GM21825 (cell line): ENCODE results near the gene CAP2.
"Not testable (repeated sequence)": the region's sequence is repeated elsewhere in the genome, so short reads cannot be mapped to it uniquely, and the experiment has no call there.

Source experiments
- ATAC-seq: cut with Tn5 transposase; IDR thresholded peaks from one replicate; pipeline ENCODE4 v1.9.1; 2021; ENCODE audit warnings: mild to moderate bottlenecking, moderate library complexity; ENCODE audit not compliant: unreplicated experiment

Gene CAP2

DNA sequence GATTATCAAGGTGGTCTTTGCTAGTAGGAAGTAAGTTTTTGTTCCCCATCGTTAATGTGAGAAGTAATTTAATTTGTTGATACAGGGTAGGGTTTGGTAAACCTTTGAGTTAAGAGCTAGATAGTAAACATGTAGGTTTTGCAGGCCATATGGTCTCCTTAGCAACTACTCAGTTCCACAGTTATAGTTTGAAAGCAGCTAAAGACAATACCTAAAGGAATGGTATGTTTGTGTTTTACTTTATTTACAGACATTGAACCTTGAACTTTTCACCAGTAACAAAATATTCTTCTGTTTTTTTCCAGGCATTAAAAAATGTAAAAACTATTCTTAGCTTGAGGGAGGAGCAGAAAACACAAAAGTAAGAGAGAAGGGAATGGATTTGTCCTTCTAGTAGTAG lies 1.7 kb downstream of the CAP2 start:
- ATAC-seq: no peak

- ATAC-seq: no peak
Measured at GRCh38 chr6:17396256-17396655, 2.9 kb downstream of the CAP2 start.

DNA sequence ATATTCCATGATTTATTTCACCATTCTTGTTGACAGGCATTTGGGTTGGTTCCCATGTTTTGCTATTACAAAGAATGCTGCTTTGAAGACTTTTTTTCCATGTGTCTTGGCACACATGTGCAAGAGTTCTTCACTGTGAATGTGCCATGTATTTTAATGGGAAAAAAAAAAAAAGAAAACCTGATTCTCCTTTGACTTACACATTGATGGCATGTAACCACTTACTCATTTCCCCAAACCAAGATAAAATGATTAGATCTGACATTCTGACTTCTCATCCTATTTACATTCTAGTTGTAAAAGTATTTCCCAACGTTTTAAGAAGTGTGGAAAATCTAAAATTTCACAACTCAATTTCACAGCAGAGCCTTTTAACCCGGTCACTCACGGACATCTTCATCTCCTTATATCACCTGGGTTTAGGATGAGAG lies 4.4 kb downstream of the CAP2 start:
- ATAC-seq: no peak

DNA sequence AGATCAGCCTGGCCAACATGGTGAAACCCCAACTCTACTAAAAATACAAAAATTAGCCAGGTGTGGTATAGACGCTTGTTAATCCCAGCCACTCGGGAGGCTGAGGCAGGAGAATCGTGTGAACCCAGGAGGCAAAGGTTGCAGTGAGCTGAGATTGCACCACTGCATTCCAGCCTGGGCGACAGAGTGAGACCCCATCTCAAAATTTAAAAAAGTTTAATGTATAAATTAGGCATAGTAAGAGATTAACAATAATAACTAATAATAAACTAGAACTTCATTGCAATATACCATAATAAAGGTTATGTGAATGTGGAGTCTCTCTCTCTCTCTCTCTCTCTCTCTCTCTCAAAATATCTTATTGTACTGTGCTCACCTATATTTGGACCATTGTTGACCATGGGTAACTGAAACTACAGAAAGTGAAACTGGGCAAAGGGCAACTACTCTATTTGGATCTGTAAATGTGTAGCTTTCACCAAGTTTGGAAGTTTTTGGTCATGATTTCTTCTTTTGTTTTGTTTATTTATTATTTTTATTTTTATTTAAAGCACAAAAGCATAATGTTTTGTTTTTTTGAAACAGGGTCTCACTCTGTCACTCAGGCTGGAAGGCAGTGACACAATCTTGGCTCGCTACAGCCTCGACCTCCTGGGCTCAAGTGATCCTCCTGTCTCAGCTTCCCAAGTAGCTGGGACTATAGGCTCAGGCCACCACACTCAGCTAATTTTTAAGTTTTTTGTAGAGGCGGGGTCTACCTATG lies 12.0 kb downstream of the CAP2 start:
- ATAC-seq: not testable (repeated sequence)

GRCh38 chr6:17405944-17406245 lies 12.5 kb downstream of the CAP2 start:
- no peak for ATAC-seq

- ATAC-seq: no peak
Measured at GRCh38 chr6:17408081-17408480, 14.7 kb downstream of the CAP2 start.

DNA sequence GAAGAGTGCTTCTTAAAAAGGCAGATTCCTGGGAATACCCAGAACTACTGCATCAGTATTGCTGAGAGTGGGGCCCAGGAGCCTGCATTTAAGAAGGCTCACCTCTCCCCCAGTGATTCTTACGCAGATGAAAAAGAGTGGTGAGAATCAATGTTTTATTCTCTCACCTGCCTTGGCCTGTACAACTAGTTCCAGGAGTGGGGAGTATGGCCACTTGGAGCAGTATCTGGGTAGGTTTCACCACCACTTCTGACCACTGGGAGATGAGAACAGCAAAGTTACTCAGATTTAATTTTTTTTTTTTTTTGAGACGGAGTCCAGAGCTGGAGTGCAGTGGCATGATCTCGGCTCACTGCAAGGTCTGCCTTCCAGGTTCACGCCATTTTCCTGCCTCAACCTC lies 16.9 kb downstream of the CAP2 start:
- ATAC-seq: no peak

DNA sequence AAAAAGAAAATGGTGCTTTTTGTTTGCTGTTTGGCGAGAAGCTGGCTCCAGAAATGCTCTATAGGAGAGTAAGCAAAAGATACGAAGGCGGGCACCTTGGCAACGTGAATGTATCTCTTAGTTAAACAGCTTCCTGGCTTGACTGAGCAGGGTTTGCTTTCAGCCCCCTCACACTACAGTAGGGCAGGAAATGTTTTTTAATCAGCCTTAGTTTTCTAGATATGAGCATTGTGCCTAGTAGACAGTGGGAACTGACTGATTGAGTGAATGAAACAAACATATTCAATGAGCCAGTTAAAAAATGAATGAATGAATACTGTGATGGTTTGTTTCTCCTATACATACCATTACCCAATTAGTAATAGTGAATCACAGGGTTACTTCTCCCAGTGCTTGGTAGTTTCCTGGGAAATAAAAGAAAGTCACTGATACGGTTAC lies 19.9 kb downstream of the CAP2 start:
- no peak for ATAC-seq

DNA sequence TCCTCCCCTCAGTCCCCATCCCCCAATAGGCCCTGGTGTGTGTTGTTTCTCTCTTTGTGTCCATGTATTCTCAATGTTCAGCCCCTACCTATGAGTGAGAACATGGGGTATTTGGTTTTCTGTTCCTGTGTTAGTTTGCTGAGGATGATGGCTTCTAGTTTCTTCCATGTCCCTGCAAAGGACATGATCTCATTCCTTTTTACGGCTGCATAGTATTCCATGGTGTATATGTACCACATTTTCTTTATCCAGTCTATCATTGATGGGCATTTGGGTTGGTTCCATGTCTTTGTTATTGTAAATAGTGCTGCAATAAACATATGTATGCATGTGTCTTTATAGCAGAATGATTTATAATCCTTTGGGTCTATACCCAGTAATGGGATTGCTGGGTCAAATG lies 21.0 kb downstream of the CAP2 start:
- ATAC-seq: not testable (repeated sequence)

DNA sequence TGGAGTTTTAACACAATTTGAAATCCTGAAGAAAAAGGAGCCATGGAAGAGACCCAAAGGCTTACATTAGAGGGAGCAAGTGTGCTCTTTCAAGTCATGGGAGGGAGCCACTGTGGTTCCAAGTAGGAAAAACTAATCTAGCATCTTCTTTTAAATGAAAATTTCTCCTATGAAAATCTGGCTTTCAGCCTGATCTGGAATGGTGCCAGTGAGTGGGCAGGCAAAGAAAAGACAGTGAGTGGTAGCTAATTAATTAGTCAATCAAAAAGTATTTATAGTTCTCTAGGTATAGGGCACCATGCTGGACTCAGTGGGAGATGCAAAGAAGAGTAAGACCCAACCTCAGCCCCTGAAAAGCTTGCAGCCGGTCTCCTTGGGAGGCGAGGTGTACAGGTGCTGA lies 21.9 kb downstream of the CAP2 start:
- no peak for ATAC-seq

- ATAC-seq: no peak
Measured at GRCh38 chr6:17416806-17417205, 23.4 kb downstream of the CAP2 start.

GRCh38 chr6:17417817-17418216 lies 24.4 kb downstream of the CAP2 start:
- ATAC-seq: no peak

DNA sequence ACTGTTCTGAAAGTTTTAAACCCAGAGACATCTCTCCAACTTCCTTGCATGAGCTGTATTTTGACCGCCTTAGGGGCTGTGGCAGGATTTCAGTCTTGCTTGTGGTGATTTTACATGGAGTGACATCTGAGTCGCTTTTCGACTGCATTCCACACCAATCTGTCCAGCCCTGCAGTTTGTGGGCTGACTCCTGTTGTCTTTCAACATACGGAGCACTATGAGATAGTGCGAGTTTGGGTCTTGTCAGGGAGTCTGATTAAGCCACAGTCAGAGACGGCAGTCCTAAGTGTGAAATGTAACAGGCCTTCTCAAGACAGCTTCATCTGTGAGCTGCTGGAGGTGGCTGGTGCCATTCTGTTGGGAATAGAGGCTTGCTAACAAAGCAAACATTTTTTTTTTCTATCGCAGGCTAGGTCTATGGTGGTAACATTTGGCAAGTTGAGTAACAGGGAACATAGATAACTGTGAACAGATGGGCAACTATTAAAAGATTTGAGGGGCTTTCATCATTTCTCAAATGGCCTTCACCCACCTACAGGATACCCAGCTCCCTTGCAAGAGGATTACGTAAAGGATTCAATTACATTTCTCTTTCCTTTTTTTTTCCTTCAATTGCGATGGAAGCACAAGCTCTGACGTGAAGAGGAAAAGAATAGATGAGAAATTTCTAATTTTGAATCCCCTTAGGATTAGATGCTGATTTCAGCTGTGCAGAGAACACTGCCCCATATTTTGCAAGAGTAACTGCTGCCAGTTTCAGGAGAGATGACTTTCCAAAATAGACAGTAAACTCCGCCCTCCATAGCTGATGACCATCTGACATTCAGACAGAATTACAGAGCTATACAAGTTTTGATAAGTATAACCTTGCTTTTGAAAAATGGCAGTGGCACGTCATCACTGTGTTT lies 25.1 kb downstream of the CAP2 start:
- no peak for ATAC-seq

DNA sequence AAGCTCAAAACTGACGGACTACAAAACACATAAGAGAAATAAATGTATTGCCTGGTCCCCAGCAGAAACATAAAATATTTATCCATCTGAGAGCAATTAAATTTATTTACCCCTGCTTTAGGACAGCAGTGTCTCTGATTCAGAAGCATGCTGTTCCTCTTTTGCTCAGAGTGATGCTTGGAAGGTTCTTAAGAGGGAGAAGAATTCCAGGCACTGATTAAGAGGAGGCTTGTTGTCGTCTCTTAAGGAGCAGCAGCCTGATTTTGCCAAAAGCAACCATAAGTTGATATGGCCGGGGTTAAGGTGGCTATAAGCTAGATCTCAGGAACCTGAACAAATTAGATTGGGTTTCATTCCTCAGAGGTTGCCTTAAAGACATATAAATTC lies 25.8 kb downstream of the CAP2 start:
- no peak for ATAC-seq

DNA sequence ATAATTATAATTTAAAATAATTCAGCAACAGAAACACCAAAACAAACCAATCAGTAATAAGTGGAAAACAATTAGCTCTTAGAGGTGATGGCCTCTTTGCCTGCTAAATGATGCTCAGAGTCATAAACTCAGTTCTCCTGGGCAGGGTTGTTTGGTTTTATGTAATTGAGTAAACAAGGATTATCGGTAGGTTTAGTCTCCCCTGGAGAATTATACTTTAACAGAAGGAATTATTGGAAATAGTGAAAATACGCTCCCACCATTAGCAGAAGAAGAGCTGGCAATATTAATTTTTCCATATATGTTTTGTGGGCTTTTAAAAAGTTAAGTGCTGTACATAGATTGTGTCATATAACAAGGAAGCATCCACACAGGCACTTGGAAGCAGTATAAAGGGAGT lies 27.0 kb downstream of the CAP2 start:
- ATAC-seq: no peak

GRCh38 chr6:17421406-17421805 lies 28.0 kb downstream of the CAP2 start:
- ATAC-seq: no peak

- no peak for ATAC-seq
Measured at GRCh38 chr6:17423026-17423425, 29.6 kb downstream of the CAP2 start.

DNA sequence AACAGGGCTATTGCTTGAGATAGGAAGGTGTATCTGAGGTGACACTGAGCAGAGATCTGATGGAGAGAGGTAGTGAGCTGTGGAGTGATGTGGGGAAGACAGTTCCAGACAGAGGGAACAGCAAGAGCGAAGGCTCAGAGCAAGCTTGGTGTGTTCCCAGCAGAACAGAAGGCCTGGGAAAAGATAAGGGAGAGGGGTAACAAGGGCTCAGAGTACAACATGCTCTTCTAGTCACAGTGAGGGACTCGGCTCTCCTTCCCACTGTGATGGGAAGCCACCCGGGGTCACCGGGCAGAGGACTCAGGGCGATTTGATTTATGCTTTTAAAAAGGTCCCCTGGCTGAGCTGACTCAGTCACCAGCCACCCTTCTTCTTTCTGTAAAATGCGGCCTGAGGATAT lies 33.7 kb downstream of the CAP2 start:
- ATAC-seq: no peak

- no peak for ATAC-seq
Measured at GRCh38 chr6:17427617-17428016, 34.2 kb downstream of the CAP2 start.

- not testable (repeated sequence) for ATAC-seq
Measured at GRCh38 chr6:17428595-17429120, 35.3 kb downstream of the CAP2 start.

GRCh38 chr6:17429383-17430061 lies 36.1 kb downstream of the CAP2 start:
- ATAC-seq: no peak
